Ascending aorta (tissue), 2 donors: ENCODE data around the gene ARRDC5. TPM values are rescaled to one million over a fixed set of nuclear protein-coding genes. Genes with fewer than 3 reads are reported as not detected.
"Not testable (repeated sequence)": the region's sequence is repeated elsewhere in the genome, so short reads cannot be mapped to it uniquely, and the experiment has no call there.

Experiments used
- DNase-seq, 2 donors: peaks; one replicate each; pipeline ENCODE4 v3.0.0-alpha.2; 2019; ENCODE audit warnings: low spot score in 2 of 2
- H3K27ac ChIP-seq, 2 donors: fragments of 200-600 bp; sonication (generic); one replicate each; pipeline ENCODE4 v1.5.1; 2016 to 2017; ENCODE audit warnings: mild to moderate bottlenecking in 1 of 2
- H3K27me3 ChIP-seq: fragments of 200-600 bp; sonication (generic); one replicate; pipeline ENCODE4 v1.5.1; 2017
- H3K36me3 ChIP-seq, 2 donors: fragments of 200-600 bp; sonication (generic); one replicate each; pipeline ENCODE4 v1.5.1; 2016
- H3K4me1 ChIP-seq, 2 donors: fragments of 200-600 bp; sonication (generic); one replicate each; pipeline ENCODE4 v1.5.1; 2016 to 2017; ENCODE audit warnings: mild to moderate bottlenecking in 1 of 2
- H3K4me3 ChIP-seq, 2 donors: fragments of 200-600 bp; sonication (generic); one replicate each; pipeline ENCODE4 v1.5.1; 2016 to 2017; ENCODE audit warnings: mild to moderate bottlenecking in 1 of 2
- H3K9me3 ChIP-seq, 2 donors: fragments of 200-600 bp; sonication (generic); one replicate each; pipeline ENCODE4 v1.5.1; 2016
- intact Hi-C: fragments of 100-400 bp; cut with DNase I; formaldehyde crosslinking; loops from one replicate; pipeline ENCODE4 v1.15.1; 2023
- total RNA-seq: library from RNA; depleted of rRNA; stranded (reverse); fragments of >200 nt; gene quantifications from one replicate; pipeline ENCODE4 v1.1.0, GENCODE V29; 2016
- TF ChIP-seq, protein P1 (sequence below), 3 experiments: fragments of 200-600 bp in 2 of 3; fragments of 450-650 bp in 1 of 3; sonication (generic) in 2 of 3; IDR thresholded peaks; one replicate each; pipeline ENCODE4 v1.5.1; 2016 to 2019; ENCODE audit warnings: antibody characterized with exemption in 3 of 3, mild to moderate bottlenecking in 1 of 3, moderate library complexity in 1 of 3

The ARRDC5 gene
- total RNA-seq, 1 donor from 2014 or later, result 8.6 TPM

DNA sequence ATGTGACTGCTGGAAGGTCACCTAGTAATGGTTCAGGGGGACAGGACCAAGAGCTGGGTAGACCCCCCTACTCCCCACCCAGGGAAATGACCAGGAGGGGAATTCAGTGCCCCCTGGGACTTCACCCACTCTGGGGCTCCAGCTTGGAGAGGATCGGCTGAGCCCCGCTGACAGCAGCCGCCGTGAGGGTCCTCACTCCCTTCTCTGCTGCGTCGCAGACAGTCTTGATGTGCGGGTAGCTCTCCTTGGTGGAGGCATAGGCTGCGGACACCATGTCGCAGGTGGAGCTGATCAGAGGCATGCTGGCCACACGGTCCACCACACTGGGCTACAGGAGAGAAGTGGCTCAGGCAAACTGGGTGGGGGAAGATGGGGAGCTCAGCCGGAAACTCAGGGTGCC lies 43.0 kb downstream of the ARRDC5 start:
- no peaks in the 10 kb centered on the region for H3K27me3 ChIP-seq
- no peaks in the 10 kb centered on the region for H3K4me1 ChIP-seq
- H3K9me3 ChIP-seq, result no peaks in the 10 kb centered on the region
- H3K36me3 ChIP-seq, result peaks cover 53 to 63% of the 10 kb centered on the region in 2 donors
- H3K4me3 ChIP-seq, result no peak overlapping the region
- TF ChIP-seq, protein P1, sequence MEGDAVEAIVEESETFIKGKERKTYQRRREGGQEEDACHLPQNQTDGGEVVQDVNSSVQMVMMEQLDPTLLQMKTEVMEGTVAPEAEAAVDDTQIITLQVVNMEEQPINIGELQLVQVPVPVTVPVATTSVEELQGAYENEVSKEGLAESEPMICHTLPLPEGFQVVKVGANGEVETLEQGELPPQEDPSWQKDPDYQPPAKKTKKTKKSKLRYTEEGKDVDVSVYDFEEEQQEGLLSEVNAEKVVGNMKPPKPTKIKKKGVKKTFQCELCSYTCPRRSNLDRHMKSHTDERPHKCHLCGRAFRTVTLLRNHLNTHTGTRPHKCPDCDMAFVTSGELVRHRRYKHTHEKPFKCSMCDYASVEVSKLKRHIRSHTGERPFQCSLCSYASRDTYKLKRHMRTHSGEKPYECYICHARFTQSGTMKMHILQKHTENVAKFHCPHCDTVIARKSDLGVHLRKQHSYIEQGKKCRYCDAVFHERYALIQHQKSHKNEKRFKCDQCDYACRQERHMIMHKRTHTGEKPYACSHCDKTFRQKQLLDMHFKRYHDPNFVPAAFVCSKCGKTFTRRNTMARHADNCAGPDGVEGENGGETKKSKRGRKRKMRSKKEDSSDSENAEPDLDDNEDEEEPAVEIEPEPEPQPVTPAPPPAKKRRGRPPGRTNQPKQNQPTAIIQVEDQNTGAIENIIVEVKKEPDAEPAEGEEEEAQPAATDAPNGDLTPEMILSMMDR (IDR thresholded peaks at IDR 0.05), result no peak
- intact Hi-C loops, result no loop called here
- DNase-seq, result no peak
- no peak overlapping the region for H3K27ac ChIP-seq

DNA sequence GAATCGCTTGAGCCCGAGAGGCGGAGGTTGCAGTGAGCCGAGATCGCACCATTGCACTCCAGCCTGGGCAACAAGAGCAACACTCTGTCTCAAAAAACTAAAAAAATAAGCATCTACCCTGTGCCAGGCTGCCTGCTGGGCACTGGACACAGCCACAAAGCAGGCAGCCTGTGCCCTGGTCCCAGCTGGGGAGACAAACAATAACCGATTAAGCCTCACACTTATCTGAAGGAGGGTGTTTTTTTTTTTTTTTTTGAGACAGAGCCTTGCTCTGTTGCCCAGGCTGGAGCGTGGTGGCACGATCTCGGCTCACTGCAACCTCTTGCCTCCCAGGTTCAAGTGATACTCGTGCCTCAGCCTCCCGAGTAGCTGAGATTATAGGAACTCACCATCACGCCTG lies 46.2 kb downstream of the ARRDC5 start:
- DNase-seq, intact Hi-C loops, H3K9me3 ChIP-seq, H3K27me3 ChIP-seq, H3K4me3 ChIP-seq, H3K4me1 ChIP-seq, H3K27ac ChIP-seq: not testable (repeated sequence)
- H3K36me3 ChIP-seq, result peaks cover 72 to 73% of the 10 kb centered on the region in 2 donors

DNA sequence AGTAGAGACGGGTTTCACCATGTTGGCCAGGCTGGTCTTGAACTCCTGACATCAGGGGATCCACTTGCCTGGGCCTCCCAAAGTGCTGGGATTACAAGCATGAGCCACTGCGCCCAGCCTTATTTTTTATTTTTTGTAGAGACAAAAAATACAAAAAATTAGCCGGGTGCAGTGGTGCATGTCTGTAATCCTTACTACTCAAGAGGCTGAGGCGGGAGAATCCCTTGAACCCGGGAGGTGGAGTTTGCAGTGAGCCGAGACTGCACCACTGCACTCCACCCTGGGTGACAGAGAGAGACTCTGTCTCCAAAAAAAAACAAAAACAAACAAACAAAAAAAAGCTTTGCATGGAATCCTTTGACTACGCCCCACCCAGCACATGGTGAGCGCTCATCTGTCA lies 49.2 kb downstream of the ARRDC5 start:
- not testable (repeated sequence) for H3K4me1 ChIP-seq, H3K27ac ChIP-seq, H3K9me3 ChIP-seq, DNase-seq, H3K4me3 ChIP-seq, H3K27me3 ChIP-seq
- peaks cover 59 to 66% of the 10 kb centered on the region in 2 donors for H3K36me3 ChIP-seq
- intact Hi-C loops, result loop anchor here (5.0 kb wide), 1 partner anchor 179 kb away; no protein-coding TSS in a partner anchor

DNA sequence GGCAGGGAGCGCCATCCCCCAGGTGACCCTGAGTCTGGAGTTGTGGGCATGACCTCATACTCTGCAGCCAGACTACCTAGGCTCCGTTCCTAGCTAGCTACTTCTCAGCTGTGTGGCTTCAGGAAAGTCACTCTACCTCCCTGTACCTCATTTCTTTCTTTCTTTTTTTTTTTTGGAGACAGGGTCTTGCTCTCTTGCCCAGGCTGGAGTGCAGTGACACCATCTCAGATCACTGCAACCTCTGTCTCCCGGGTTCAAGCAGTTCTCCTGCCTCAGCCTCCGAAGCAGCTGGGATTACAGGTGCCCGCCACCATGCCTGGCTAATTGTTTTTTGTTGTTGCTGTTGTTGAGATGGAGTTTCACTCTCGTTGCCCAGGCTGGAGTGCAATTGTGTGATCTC lies 50.2 kb downstream of the ARRDC5 start:
- H3K4me1 ChIP-seq, result no peaks in the 10 kb centered on the region
- intact Hi-C loops, result loop anchor here (5.0 kb wide), 1 partner anchor 180 kb away; no protein-coding TSS in a partner anchor
- no peak overlapping the region for H3K27ac ChIP-seq
- TF ChIP-seq, protein P1 (IDR thresholded peaks at IDR 0.05), result no peak
- no peaks in the 10 kb centered on the region for H3K9me3 ChIP-seq
- H3K36me3 ChIP-seq, result peaks cover 60 to 65% of the 10 kb centered on the region in 2 donors
- no peaks in the 10 kb centered on the region for H3K27me3 ChIP-seq
- no peak overlapping the region for H3K4me3 ChIP-seq
- no peak for DNase-seq

DNA sequence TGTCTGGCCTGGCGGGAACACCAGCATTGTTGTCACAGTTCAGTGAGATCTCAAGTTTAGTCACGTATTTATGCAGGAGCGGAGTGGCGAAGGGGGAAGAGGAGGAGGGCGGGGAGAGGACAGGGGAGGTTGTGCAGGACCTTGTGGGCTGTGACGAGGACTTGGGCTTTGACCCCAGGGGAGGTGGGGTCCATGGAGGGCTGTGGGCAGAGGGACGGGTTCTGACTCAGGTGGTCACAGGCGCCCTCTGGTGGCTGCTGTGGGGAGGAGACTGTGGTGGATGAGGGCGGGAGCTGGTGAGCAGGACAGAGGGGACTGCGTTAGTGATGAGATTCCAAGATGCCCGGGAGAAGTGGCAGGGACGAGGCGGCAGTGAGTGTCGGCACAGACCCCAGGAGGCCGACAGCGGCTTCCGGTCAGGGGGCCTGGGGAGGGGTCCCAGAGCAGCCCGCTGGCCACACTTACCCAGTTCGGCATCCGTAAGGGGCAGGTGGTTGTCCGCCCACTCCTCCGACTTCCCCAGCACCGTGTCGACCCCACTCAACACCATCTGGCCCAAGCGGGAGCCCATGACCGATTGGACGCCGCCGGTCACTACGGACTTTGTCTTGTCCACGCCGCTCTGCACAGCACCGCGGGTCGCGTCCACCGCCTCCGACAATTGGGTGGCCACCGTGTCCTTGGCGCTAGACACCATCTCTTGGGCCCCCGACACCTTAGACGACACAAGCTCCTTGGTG lies 51.0 kb downstream of the ARRDC5 start:
- H3K4me3 ChIP-seq, result no peak overlapping the region
- intact Hi-C loops, result loop anchor here (1.0 to 5.0 kb wide), 2 partner anchors 42 to 181 kb away; no protein-coding TSS in a partner anchor
- peaks cover 58 to 65% of the 10 kb centered on the region in 2 donors for H3K36me3 ChIP-seq
- H3K27ac ChIP-seq, result no peak overlapping the region
- no peaks in the 10 kb centered on the region for H3K9me3 ChIP-seq
- peak in 1 of 2 donors; percentile 83 for DNase-seq
- H3K27me3 ChIP-seq, result no peaks in the 10 kb centered on the region
- TF ChIP-seq, protein P1 (IDR thresholded peaks at IDR 0.05), result peak; percentile 88 to 90 (median 89)
- H3K4me1 ChIP-seq, result no peaks in the 10 kb centered on the region

DNA sequence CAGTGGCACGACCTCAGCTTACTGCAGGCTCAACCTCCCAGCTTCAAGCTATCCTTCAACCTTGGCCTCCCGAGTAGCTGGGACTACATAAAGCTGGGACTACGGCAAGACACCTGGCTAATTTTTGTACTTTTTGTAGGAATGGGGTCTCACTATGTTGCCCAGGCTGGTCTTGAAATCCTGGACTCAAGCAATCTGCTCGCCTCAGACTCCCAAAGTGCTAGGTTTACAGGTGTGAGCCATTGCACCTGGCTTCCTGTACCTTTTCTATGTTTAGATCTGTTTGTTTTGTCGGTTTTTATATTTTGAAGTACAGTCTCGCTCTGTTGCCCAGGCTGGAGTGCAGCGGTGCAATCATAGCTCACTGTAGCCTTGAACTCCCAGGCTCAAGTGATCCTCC lies 53.7 kb downstream of the ARRDC5 start:
- no peak overlapping the region for H3K4me3 ChIP-seq
- no peaks in the 10 kb centered on the region for H3K27me3 ChIP-seq
- no peak for DNase-seq
- no peak overlapping the region for H3K27ac ChIP-seq
- peaks cover 57 to 58% of the 10 kb centered on the region in 2 donors for H3K36me3 ChIP-seq
- no peaks in the 10 kb centered on the region for H3K4me1 ChIP-seq
- TF ChIP-seq, protein P1 (IDR thresholded peaks at IDR 0.05), result no peak
- intact Hi-C loops, result no loop called here
- H3K9me3 ChIP-seq, result no peaks in the 10 kb centered on the region
